ENCODE data around the gene PRKG2.

The PRKG2 gene

GRCh38 chr4:81152839-81153713, 61.9 kb downstream of the PRKG2 start:
- no peak for TF ChIP-seq POLR2A (IDR thresholded peaks at IDR 0.05; ENCODE audit: low read depth, low read length)
- no peak for FAIRE-seq
- no peak for DNase-seq (ENCODE audit: insufficient read length, low spot score)

GRCh38 chr4:81149976-81150375, 65.0 kb downstream of the PRKG2 start:
- FAIRE-seq = no peak
- no peak for TF ChIP-seq POLR2A (IDR thresholded peaks at IDR 0.05; ENCODE audit: low read depth, low read length)
- no peak for DNase-seq (ENCODE audit: insufficient read length, low spot score)

GRCh38 chr4:81148576-81148975, 66.4 kb downstream of the PRKG2 start:
- no peak for DNase-seq (ENCODE audit: insufficient read length, low spot score)
- TF ChIP-seq POLR2A (IDR thresholded peaks at IDR 0.05; ENCODE audit: low read depth, low read length) = no peak
- no peak for FAIRE-seq

- DNase-seq (ENCODE audit: insufficient read length, low spot score) = no peak
- no peak for FAIRE-seq
- TF ChIP-seq POLR2A (IDR thresholded peaks at IDR 0.05; ENCODE audit: low read depth, low read length) = no peak
These were observed 68.6 kb downstream of the PRKG2 start for GRCh38 chr4:81146466-81146865.

- TF ChIP-seq POLR2A (IDR thresholded peaks at IDR 0.05; ENCODE audit: low read depth, low read length) = no peak
- FAIRE-seq (no peak), DNase-seq (ENCODE audit: insufficient read length, low spot score) (no peak)
These were observed 71.8 kb downstream of the PRKG2 start for GRCh38 chr4:81143183-81143582.

- FAIRE-seq (no peak), DNase-seq (ENCODE audit: insufficient read length, low spot score) (no peak)
- TF ChIP-seq POLR2A (IDR thresholded peaks at IDR 0.05; ENCODE audit: low read depth, low read length) = no peak
These were observed 72.3 kb downstream of the PRKG2 start for GRCh38 chr4:81142744-81143143.

GRCh38 chr4:81137894-81138293, 77.1 kb downstream of the PRKG2 start:
- FAIRE-seq (no peak), DNase-seq (ENCODE audit: insufficient read length, low spot score) (no peak)
- TF ChIP-seq POLR2A (IDR thresholded peaks at IDR 0.05; ENCODE audit: low read depth, low read length) = no peak

- TF ChIP-seq POLR2A (IDR thresholded peaks at IDR 0.05; ENCODE audit: low read depth, low read length) = no peak
These were observed 77.6 kb downstream of the PRKG2 start for GRCh38 chr4:81137446-81137845.

GRCh38 chr4:81136161-81136905, 78.7 kb downstream of the PRKG2 start:
- TF ChIP-seq POLR2A (IDR thresholded peaks at IDR 0.05; ENCODE audit: low read depth, low read length) = no peak
- FAIRE-seq = peak; percentile 62
- no peak for DNase-seq (ENCODE audit: insufficient read length, low spot score)

More at GRCh38 chr4:81137446-81137845, 77.6 kb downstream of the PRKG2 start:
- DNase-seq (ENCODE audit: insufficient read length, low spot score) = no peak
- no peak for FAIRE-seq

GRCh38 chr4:81135501-81135900, 79.5 kb downstream of the PRKG2 start:
- FAIRE-seq (no peak), DNase-seq (ENCODE audit: insufficient read length, low spot score) (no peak)
- no peak for TF ChIP-seq POLR2A (IDR thresholded peaks at IDR 0.05; ENCODE audit: low read depth, low read length)

GRCh38 chr4:81131563-81131962, 83.5 kb downstream of the PRKG2 start:
- no peak for FAIRE-seq
- no peak for TF ChIP-seq POLR2A (IDR thresholded peaks at IDR 0.05; ENCODE audit: low read depth, low read length)

GRCh38 chr4:81131066-81131465, 84.0 kb downstream of the PRKG2 start:
- no peak for FAIRE-seq
- no peak for TF ChIP-seq POLR2A (IDR thresholded peaks at IDR 0.05; ENCODE audit: low read depth, low read length)
- DNase-seq (ENCODE audit: insufficient read length, low spot score) = no peak

More at GRCh38 chr4:81131563-81131962, 83.5 kb downstream of the PRKG2 start:
- DNase-seq (ENCODE audit: insufficient read length, low spot score) = no peak

- FAIRE-seq (no peak), DNase-seq (ENCODE audit: insufficient read length, low spot score) (no peak)
- no peak for TF ChIP-seq POLR2A (IDR thresholded peaks at IDR 0.05; ENCODE audit: low read depth, low read length)
These were observed 84.5 kb downstream of the PRKG2 start for GRCh38 chr4:81130569-81130968.

- no peak for TF ChIP-seq POLR2A (IDR thresholded peaks at IDR 0.05; ENCODE audit: low read depth, low read length)
- DNase-seq (ENCODE audit: insufficient read length, low spot score) = no peak
- no peak for FAIRE-seq
These were observed 95.0 kb downstream of the PRKG2 start for GRCh38 chr4:81120055-81120454.
